ENCODE results near the gene EXOC6B.

The EXOC6B gene

GRCh38 chr2:72837171-72837570 lies 11.3 kb upstream of the EXOC6B start:
- Histone ChIP-seq H3K4me1 (ENCODE audit: control insufficient read depth, insufficient read depth, low read length) (no peaks in the 10 kb centered on the region), H3K9me3 (ENCODE audit: control insufficient read depth, insufficient read depth, low read depth, low read length) (no peaks in the 10 kb centered on the region), H3K36me3 (ENCODE audit: control insufficient read depth in 2 of 2, insufficient read depth in 1 of 2, low read length in 2 of 2) (no peaks in the 10 kb centered on the region), H3K27ac (ENCODE audit: extremely low read depth, low read depth, low read length) (no peak overlapping the region), H3K4me3 (ENCODE audit: low read depth, low read length) (no peak overlapping the region)
- TF ChIP-seq ZNF23 (tag by site-specific recombination; IDR thresholded peaks at IDR 0.05; ENCODE audit: borderline replicate concordance) = no peak
- TF ChIP-seq ZNF362 (tag by site-specific recombination; IDR thresholded peaks at IDR 0.05) = 0 out of 2 replicates have a peak, but pooled peaks have one; percentile 50
- no peak for TF ChIP-seq ZBTB17 (tag by site-specific recombination; IDR thresholded peaks at IDR 0.05)
- peak; percentile 56; the same call in 1 of the 2 replicates for TF ChIP-seq FEZF1 (tag by site-specific recombination; IDR thresholded peaks at IDR 0.05)
- TF ChIP-seq GLIS1 (tag by site-specific recombination; IDR thresholded peaks at IDR 0.05) = peak; percentile 72
- no peak for TF ChIP-seq ZFP37 (tag by site-specific recombination; IDR thresholded peaks at IDR 0.05)
- CTCF ChIA-PET = interaction anchor here (0.7 to 2.6 kb wide), 5 partner anchors 13 to 1047 kb away, joined by 3 to 12 read pairs (median 3); no protein-coding TSS in a partner anchor
- POLR2A ChIA-PET = no interaction called here

DNA sequence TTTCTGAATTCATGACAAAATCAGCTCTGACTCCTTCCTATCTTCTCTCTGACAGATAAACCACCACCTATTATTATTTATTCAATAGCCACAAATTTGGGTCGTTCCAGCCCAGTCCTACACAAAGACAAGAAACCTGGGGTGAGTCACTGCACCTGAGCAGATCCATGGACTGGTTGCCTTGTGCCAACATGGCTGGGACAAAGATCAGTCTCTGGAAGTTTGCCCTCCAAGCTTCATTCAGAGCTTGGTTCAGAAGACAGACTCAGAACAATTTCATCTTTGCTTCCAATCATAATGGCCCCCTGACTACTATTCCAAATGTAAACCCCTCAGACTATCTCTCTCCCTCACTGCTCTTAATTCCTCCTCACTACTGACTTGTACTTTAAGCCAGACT lies 9.6 kb upstream of the EXOC6B start:
- CTCF ChIA-PET = interaction anchor here (2.6 kb wide), 1 partner anchor 26 kb away, joined by 12 read pairs; no protein-coding TSS in a partner anchor

GRCh38 chr2:72834596-72834995 lies 8.8 kb upstream of the EXOC6B start:
- ChIA-PET CTCF (interaction anchor here (0.7 to 0.8 kb wide), 2 partner anchors 30 to 508 kb away, joined by 3 to 4 read pairs; no protein-coding TSS in a partner anchor), POLR2A (no interaction called here)
- H3K9me3 ChIP-seq (ENCODE audit: control insufficient read depth, insufficient read depth, low read depth, low read length) = no peaks in the 10 kb centered on the region
- H3K36me3 ChIP-seq (ENCODE audit: control insufficient read depth in 2 of 2, insufficient read depth in 1 of 2, low read length in 2 of 2) = no peaks in the 10 kb centered on the region
- TF ChIP-seq ZSCAN23 (tag by site-specific recombination; IDR thresholded peaks at IDR 0.05) = no peak
- no peak for TF ChIP-seq ZNF148 (tag by site-specific recombination; IDR thresholded peaks at IDR 0.05; ENCODE audit: borderline replicate concordance)
- TF ChIP-seq ZNF664 (tag by site-specific recombination; IDR thresholded peaks at IDR 0.05) = no peak
- TF ChIP-seq ZNF398 (tag by site-specific recombination; IDR thresholded peaks at IDR 0.05) = no peak
- no peak for TF ChIP-seq KLF7 (tag by site-specific recombination; IDR thresholded peaks at IDR 0.05; ENCODE audit: borderline replicate concordance)
- no peak for TF ChIP-seq GFI1B (tag by site-specific recombination; IDR thresholded peaks at IDR 0.05)
- no peak for TF ChIP-seq ZBTB6 (tag by site-specific recombination; IDR thresholded peaks at IDR 0.05)
- no peak for TF ChIP-seq ZSCAN16 (tag by site-specific recombination; IDR thresholded peaks at IDR 0.05)
- TF ChIP-seq PRDM10 (tag by site-specific recombination; IDR thresholded peaks at IDR 0.05) = no peak
- no peak for TF ChIP-seq ZNF776 (tag by site-specific recombination; IDR thresholded peaks at IDR 0.05; ENCODE audit: borderline replicate concordance)
- TF ChIP-seq ZNF426 (tag by site-specific recombination; IDR thresholded peaks at IDR 0.05) = no peak
- H3K27ac ChIP-seq (ENCODE audit: extremely low read depth, low read depth, low read length) = no peak overlapping the region
- H3K4me3 ChIP-seq (ENCODE audit: low read depth, low read length) = no peak overlapping the region
- no peaks in the 10 kb centered on the region for H3K4me1 ChIP-seq (ENCODE audit: control insufficient read depth, insufficient read depth, low read length)

More for the DNA sequence above, 9.6 kb upstream of the EXOC6B start:
- no peaks in the 10 kb centered on the region for H3K9me3 ChIP-seq (ENCODE audit: control insufficient read depth, insufficient read depth, low read depth, low read length)
- TF ChIP-seq ZNF350 (tag by site-specific recombination; IDR thresholded peaks at IDR 0.05) (no peak), ZNF433 (tag by site-specific recombination; IDR thresholded peaks at IDR 0.05; ENCODE audit: low read depth) (no peak), ZNF341 (tag by site-specific recombination; IDR thresholded peaks at IDR 0.05; ENCODE audit: low read depth) (no peak), ZNF621 (tag by site-specific recombination; IDR thresholded peaks at IDR 0.05) (no peak)
- TF ChIP-seq, protein P1, sequence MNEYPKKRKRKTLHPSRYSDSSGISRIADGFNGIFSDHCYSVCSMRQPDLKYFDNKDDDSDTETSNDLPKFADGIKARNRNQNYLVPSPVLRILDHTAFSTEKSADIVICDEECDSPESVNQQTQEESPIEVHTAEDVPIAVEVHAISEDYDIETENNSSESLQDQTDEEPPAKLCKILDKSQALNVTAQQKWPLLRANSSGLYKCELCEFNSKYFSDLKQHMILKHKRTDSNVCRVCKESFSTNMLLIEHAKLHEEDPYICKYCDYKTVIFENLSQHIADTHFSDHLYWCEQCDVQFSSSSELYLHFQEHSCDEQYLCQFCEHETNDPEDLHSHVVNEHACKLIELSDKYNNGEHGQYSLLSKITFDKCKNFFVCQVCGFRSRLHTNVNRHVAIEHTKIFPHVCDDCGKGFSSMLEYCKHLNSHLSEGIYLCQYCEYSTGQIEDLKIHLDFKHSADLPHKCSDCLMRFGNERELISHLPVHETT (tag by site-specific recombination; IDR thresholded peaks at IDR 0.05) = no peak
- no peaks in the 10 kb centered on the region for H3K36me3 ChIP-seq (ENCODE audit: control insufficient read depth in 2 of 2, insufficient read depth in 1 of 2, low read length in 2 of 2)
- H3K4me1 ChIP-seq (ENCODE audit: control insufficient read depth, insufficient read depth, low read length) = no peaks in the 10 kb centered on the region
- no peak overlapping the region for H3K27ac ChIP-seq (ENCODE audit: extremely low read depth, low read depth, low read length)
- H3K4me3 ChIP-seq (ENCODE audit: low read depth, low read length) = no peak overlapping the region
- POLR2A ChIA-PET = no interaction called here
